NOMO-1 treated with dmso at 0.1 percent for 144 hours (cell line): ENCODE results near the gene SYVN1.
A peak's percentile ranks its signal among the peaks of the same experiment; 100 is the strongest.
"Not testable (repeated sequence)": the region's sequence is repeated elsewhere in the genome, so short reads cannot be mapped to it uniquely, and the experiment has no call there.

ENCODE experiments used
- DNase-seq: peaks from one replicate; lab custom pipeline; 2025; ENCODE audit not compliant: unreplicated experiment; lab: John Stamatoyannopoulos, UW

Gene SYVN1

DNA sequence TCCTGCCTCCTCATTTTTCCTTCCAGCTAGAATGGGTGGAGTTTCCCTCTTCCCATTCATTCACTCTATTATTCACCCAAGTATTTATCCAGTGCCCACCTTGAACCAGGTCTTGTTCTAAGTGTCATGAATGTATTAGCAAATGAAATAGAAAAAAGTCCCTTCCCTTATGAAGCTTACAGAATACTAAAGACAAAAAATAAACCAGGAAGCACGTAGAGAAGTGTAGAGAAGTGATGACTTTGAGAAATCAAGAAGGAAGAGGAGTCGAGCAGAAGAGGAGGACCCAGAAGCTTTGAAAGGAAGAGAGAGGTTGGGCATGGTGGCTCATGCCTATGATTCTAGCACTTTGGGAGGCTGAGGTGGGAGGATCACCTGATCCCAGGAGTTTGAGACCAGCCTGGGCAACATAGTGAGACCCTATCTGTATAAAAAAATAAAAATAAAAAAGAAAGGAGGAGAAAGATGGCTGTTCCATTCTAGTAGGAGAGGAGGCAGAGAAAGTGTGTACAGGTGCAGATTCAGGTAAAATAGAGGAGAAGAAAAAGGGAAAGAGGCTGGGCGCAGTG, 17.1 kb upstream of the SYVN1 start:
- DNase-seq = no peak

DNA sequence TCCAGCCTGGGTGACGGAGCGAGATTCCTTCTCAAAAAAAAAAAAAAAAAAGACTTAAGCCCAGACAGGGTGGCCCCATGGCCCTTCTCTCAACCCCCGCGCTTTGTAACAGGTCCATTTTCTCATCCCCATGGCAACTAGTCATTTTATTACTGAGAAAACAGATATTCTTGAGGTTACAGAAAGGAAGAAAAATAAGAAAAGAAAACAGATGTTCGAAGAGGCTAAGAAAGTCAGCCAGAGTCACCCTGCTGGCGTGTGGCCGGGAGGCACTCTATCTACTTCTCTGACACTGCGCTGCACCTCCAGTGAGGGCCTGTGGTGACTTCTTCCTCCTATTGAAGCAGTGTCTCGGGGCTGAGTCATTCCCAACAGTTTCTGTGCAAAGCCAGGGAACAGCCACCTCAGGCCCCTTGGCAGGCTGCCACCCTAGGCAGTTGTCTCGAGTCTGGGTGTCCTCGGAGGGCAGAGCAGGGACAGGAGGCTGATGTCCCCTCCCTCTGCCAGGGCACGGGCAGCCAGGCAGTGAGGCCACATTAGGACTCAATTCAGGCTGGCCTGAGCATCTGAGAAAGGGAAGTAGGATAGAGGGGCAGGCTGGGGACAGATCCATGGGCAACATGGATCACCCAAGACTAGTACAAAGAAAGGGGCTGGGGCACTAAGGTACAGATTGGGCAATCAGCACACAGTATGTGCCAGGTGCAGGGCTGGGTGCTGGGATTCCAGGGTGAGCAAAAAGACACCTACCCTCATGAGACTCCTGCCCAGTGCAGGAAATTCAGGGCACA, 16.4 kb upstream of the SYVN1 start:
- DNase-seq = peak; percentile 78

DNA sequence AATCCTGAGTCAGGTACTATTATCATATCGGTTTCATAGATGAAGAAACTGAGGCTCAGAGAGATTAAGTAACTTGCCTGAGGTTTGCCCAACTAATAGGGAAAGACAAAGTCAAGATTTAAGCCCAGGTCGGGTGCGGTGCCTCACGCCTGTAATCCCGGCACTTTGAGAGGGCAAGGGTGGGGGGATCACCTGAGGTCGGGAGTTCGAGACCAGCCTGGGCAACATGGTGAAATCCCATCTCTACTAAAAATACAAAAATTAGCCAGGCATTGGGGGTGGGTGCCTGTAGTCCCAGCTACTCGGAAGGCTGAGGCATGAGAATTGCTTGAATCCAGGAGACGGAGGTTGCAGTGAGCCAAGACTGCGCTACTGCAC, 15.8 kb upstream of the SYVN1 start:
- not testable (repeated sequence) for DNase-seq

DNA sequence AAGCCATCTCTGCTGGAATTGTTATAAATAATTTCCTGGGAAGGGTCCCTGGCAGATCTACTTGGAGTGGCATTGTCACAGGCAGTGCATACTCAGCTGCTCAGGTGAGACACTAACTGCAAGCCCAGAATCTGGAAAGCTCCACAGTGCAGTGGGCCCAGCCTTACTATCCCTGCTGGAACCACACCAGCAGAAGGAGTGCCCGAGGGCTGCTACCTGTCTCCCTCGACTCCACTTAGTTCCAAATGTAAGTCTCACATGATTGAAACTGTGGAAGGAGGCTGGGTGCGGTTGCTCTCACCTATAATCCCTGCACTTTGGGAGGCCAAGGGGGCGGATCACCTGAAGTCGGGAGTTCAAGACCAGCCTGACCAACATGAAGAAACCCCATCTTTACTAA, 14.3 kb upstream of the SYVN1 start:
- no peak for DNase-seq

DNA sequence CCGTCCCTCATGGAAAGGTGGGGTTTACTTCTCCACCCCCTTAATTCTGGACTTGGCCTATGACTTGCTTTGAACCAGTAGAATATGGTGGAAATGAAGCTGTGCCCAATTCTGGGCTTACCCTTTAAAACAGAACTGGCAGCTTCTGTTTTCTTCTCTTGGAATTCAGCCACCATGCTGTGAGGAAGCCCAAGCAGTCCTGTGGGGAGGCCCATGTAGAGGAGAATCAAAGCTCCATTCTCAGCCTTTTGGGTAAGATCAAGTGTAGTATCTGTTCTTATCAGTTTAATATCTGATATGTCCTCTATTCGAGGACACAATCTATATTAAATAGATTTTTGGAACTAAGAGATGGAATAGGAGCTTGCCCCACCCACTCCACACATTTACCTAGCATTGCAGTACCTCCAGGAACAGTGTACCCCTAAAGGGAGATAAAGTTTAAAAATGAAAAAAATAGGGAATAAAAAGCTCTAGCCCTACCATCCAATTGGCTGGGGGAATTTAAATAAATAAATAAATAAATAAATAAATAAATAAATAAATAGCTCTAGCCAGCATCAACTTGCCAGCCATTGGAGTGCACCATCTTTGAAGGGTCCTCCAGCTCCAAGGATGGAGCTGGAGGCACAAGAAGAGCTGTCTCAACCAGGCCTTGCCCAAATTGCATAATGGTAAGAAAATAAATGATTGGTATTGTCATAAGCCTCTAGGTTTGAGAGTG, 13.2 kb upstream of the SYVN1 start:
- DNase-seq = no peak

DNA sequence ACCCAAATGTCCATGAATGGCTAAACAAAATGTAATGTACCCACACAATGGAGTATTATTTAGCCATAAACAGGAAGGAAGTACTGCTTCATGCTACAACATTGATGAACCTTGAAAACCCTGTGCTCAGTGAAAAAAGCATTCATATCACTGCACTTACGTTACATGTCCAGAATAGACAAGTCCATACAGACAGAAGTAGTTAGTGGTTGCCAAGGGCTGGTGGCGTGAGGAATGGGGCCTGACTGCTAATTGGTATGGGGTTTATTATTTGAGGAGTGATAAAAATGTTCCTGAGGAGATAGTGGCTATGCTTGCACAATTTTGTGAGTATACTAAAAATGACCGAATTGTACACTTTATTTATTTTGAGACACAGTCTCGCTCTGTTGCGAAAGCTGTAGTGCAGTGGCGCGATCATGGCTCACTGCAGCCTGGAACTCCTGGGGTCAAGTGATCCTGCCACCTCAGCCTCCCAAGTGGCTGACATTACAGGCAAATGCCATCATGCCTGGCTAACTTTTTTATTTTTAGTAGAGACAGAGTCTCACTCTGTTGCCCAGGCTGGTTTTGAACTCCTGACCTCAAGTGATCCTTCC, 7.7 kb upstream of the SYVN1 start:
- no peak for DNase-seq

DNA sequence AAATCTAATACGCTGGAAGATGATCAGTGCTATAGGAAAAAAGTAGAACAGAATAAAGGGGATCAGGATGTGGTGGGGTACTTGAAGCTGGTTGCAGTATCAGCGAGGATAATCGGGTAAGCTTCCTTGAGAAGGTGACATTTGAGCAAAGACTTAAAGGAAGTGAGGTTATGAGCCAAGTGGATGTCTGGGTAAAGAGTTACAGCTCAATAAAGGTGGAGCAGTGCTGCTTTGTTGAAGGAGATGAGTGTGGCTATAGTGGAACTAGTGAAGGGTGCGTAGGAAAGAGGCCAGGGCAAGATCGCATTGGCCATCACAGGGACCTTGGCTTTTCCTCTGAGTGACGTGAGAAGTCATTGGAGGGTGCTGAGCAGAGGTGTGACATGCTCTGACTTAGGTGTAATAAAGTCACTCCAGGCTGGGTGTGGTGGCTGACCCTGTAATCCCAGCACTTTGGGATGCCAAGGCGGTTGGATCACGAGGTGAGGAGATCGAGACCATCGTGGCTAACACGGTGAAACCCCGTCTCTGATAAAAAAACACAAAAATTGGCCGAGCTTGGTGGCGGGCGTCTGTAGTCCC, 2.3 kb upstream of the SYVN1 start:
- DNase-seq = no peak

DNA sequence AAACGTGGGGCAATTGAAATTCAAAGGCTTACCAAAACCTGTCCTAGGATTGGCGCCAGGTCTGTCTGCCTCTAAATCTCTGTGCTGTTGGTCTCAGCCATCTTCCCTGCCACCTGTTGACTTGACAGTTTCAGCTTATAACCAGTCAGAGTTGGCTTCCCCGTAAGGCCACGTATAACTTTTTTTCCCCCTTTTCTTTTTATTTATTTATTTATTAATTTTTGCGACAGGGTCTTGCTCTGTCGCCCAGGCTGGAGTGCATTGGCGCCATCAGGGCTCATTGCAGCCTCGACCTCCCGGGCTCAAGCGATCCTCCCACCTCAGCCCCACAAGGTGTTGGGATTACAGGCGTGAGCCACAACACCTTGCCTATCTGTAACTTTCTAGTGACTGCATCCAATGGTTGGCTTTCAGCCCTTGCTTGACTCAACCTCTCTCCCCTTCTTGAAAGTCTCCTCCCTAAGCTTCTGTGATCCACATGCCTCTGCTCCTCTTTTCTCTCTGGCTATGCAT, 1.4 kb upstream of the SYVN1 start:
- no peak for DNase-seq

DNA sequence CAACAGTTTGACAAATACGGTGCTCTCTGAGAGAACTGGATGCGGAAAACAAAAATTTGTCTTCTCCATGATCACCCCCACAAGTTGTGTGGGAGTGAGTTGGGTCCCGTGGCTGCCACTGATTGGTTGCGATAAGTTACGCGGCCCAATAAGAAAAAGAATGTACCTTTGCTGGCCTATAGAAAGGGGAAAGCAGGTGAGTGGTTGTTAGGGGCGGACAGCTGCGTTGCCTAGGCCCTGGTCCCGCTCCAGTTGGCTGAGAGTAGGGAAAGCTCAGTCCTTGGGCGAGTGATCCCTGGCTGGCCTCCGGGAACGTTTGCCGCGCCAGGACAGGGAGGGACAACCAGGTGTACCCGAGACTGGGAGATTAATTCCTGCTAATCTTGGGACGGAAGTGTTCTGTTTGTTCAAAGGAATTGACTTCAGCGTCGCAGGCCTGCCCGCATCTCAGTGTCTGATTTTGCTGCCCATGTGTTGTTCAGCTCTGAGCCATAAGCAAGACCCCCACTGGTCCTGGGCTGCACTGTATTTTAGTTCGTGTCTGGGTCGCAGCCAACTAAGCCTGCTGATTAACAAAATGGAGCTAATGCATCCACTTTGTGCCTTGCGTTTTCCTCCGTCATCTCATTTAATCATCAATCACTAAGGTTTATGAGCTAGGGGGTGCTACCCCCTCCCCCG, 773 bp upstream of the SYVN1 start:
- DNase-seq = peak; percentile 95

DNA sequence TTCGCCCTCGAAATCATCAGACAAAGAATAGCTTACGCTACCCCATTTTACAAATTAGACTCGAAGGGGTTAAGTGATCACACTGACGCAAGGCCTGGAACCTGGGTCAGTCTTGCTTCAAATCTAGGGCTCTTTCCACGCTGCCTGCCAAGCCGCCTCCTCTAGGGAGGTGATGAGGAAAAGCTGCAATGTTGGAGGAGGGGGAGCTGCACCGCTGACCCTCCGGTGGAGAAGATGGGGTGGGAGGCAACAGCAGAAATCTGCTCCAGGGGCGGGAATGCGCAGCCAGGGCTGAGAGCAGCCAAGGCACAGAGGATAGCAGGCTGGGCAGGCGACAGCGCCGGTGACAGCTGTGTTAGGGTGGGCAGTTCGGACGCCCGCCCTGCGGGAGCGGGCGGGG, 595 bp downstream of the SYVN1 start:
- no peak for DNase-seq

DNA sequence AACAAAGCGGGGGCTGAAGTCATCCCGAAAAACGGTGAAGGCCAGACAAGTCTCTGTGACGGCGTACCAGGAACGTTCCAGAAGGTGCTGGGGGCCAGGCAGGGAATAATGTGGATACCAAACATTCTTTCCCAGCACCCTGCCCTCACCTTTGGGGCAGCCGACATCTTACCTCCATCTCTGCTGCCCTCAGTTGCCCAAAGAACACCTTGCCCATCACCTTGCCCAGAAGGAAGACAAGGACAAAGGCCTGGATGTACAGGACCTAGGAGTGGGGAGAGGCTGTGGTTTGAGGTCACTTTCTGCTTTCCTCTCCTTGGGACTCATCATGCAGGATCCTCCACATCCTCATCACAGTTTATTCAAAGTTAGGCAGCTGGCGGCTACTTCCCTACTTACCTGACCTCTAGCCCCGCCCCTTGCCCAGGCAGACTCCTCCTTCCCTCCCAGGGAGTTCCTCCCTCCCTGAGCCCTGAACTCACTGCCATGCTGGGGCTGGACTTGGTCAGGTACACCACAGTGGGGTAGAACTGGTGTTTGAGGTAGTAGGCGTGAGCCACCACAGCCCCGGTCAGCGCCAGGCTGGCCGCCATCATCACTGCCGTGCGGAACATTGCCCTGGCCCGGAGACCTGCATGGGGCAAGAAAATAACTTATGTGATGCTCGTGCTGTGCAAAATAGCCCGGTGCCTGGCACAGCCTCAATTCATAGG, 1.2 kb downstream of the SYVN1 start:
- DNase-seq = peak; percentile 72

DNA sequence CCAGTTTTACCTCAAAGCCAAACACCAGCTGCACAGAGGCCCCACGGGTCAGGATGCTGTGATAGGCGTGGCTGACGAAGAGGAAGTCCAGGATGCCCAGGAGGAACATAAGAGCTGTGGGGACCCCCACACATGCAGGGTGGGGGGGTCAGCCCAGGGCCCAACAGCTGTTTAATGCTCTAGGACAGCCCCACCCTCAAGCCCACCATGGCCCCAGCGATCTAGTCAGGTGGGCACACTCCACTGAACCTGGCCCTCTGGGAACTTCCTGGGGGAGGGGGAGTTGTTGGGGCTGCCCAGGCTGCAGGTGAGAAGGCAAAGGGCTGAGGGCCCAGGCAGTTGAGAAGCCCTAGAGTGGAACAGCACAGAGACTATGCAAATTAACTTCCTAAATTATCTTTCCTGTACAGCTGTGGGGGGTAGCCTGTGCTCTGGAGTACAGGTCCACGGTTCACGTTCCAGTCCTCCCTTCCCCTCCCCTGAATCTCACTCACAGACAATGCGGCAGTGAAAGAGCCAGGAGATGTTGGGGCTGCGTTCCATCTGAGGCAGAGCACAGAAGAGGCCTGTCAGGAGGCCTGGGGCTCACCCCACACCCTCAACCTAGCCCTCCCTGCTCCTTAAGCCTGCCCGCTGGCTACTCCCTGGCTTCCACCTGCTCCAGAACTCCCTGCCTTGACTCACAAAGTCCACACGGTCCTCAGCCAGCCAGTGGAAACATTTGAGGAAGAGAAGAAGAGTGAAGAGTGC, 1.9 kb downstream of the SYVN1 start:
- no peak for DNase-seq

DNA sequence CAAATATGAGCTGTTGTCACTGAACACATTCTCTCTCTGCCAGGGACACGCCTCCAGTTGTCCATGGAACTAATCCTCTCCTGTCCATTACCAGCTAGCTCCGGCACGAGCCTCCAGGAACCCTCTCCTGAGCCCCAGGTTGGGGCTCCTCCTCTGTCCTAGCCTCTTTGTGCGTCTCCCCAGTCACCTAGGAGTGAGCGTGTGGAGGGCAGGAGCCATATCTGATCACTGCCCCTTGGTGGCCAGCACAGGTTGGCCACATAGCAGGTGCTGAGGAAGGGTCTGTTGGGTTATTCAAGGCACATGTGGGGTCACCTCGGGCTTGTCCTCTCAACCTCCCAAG, 2.5 kb downstream of the SYVN1 start:
- no peak for DNase-seq

DNA sequence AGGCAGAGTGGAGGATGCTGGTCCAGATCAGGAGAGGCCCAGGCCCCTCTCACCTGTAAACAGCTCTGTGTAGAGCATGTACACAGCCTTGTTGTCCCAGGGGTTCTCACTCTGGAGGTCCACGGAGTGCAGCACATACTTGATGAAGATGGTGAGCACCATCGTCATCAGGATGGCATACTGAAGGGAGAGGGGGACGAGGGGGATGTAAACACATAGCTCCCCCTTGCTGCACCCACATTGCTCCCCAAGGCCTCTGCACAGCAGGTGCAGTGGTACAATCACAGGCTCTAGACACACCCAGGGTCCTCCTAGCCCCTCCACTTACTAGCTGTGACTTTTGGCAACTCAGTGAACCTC, 2.9 kb downstream of the SYVN1 start:
- DNase-seq = no peak

DNA sequence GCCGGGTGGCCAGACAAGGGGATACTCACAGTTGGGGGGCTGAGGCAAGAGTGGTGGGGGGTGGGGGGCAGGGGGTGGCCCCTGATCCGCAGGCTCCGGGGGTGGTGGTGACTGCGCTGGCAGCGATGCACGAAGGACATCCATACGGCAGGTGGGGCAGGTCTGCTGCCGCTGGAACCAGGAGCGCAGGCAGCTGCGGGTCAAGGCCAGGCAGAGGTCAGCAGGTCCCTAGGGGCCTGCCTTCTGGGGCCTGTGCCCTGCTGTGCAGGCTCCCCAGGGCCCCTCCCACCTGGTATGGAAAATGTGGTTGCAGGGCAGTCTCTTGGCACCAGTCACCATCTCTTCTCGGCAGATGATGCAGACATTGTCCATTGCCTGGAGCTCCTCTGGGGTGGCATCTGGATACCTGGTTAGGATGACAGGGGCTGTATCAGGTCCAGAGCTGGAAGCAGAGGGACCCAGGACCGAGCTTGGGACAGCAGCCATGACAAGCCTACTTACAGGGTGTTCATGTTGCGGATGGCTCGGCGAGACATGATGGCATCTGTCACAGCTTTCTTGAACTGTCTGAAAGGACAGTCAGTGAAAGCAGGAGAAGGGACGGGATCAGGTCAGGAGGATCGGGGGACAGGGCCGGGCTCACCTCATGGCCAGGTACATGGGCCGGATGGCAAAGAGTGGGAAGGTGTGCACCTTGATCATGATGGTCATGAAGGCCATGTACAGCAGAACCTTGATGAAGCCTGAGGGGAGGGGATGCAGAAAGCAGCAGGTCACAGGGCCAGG, 3.5 kb downstream of the SYVN1 start:
- no peak for DNase-seq

DNA sequence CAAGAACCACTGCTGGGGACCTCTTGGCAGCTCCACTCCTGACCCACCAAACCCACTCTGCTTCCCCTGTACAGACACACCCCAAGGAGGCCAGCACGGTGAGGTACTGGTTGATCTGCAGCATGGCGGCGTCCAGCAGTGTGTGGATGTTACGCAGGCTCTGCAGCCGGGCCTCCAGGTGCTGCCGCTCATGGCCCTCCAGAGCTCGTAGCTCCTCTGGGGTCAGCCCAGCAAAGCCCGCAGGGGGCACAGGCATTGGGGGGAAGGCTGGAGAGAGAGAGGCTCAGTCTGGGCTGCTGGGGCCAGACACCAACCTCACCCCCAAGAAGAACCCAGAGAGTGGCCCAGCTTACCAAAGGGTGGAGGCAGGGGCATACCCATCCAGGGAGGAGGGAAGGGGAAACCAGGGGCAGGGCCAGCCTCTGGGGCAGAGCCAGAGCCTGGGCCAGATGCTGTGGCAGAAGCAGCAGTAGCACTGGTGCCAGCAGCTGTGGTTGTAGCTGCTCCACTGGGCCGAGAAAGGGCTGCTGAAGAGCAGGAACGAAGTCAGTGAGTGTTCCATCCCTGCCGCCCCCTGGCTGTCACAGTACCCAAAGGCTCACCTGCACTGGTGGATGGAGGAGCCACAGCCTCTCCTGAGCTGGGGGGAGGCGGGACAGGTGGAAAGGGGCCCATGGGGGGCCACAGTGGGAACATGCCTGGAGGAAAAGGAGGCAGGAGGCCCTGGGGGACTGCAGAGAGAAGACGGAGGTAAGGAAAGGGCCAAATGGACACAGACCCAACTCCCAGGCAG, 4.5 kb downstream of the SYVN1 start:
- DNase-seq = no peak

DNA sequence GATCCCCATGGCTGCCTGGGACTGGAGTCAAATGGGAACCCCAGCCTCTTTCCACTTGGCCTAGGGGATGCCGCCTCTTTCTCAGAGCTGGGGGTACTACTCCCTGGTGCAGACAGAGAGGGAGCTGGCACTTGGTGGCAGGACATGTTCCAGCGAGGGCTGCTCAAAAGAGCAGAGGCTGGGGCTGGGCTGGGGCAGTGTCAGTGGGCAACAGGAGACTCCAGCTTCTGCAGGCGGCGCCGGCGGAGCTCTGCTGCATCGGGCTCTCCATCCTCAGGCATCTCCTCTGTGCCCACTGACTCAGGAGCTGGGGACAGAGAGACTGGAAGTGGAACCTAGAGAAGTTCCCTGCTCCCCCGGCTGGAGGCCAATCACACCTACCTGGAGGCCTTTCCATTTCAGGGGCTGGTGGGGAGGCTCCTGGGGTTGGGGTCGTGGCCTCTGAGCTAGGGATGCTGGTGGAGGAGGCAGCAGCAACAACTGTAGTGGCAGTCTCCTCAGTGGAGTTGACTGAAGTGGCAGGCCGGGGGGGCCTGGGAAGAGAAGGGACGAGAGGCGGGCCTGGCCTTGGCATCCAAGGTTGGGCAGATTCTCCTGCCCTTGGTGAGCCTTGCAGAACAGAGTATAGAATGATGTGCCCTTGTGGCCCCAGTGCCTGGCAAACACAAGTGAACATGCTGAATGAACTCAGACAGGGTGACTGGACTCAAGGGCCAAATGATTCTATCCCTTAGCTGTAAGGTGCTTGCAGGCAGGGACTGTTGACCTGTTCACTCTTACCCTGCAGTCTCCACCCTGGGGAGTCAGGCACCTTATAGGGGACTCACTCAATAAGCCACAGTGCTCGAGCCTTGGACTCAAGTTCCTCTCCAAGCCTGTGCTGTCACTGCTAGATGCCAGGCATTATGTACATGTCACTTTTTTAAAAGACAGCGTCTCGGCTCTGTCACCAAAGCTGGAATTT, 5.9 kb downstream of the SYVN1 start:
- no peak for DNase-seq
